GM12873 (cell line): Measurements from ENCODE around the gene ADD1.

ENCODE experiments used
- TF ChIP-seq, protein P1 (sequence below): IDR thresholded peaks from 2 replicates; pipeline ENCODE4 v1.5.1; 2012; ENCODE audit warnings: low read depth, mild to moderate bottlenecking, moderate library complexity, low read length, control low read depth; ENCODE audit not compliant: insufficient read depth; ENCODE audit errors: missing control alignments

The ADD1 gene

DNA sequence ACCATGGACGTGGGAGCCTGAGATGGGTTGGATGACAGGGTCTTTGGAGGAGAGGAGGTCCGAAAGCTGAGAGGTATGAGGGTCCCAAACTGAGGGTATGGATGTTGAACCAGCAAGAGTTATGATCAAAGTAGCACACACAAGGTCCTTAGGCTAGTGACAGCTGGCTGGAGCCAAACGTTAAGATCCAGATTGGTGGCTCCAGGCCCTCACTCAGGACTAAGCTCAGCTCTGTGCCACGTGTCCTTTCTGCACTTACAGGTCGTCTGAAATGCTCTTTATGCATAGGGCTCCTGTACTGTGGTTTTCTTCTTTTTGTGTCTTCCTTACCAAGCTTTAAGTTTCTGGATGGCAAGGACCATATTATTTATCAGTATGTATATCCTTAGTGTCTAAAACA lies 35.4 kb downstream of the ADD1 start:
- TF ChIP-seq, protein P1, sequence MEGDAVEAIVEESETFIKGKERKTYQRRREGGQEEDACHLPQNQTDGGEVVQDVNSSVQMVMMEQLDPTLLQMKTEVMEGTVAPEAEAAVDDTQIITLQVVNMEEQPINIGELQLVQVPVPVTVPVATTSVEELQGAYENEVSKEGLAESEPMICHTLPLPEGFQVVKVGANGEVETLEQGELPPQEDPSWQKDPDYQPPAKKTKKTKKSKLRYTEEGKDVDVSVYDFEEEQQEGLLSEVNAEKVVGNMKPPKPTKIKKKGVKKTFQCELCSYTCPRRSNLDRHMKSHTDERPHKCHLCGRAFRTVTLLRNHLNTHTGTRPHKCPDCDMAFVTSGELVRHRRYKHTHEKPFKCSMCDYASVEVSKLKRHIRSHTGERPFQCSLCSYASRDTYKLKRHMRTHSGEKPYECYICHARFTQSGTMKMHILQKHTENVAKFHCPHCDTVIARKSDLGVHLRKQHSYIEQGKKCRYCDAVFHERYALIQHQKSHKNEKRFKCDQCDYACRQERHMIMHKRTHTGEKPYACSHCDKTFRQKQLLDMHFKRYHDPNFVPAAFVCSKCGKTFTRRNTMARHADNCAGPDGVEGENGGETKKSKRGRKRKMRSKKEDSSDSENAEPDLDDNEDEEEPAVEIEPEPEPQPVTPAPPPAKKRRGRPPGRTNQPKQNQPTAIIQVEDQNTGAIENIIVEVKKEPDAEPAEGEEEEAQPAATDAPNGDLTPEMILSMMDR = no peak

DNA sequence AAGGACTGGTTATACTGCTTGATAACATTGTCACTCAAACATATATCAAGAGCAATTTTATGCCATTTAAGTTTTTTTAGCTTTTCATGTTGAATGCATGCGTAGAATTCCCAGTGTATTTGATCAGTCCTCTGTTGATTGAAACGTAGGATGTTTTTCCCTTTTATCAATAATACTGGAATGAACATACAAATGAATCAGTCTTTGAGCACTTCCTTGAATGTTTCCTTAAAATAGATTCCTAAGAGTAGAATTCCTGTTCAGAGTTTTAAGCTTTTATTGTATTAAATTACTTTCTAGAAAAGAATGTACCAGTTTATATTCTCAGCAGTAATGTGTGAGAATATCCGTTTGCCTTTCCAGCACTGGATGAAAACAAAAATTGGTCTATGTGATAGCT lies 37.8 kb downstream of the ADD1 start:
- TF ChIP-seq, protein P1 = no peak

DNA sequence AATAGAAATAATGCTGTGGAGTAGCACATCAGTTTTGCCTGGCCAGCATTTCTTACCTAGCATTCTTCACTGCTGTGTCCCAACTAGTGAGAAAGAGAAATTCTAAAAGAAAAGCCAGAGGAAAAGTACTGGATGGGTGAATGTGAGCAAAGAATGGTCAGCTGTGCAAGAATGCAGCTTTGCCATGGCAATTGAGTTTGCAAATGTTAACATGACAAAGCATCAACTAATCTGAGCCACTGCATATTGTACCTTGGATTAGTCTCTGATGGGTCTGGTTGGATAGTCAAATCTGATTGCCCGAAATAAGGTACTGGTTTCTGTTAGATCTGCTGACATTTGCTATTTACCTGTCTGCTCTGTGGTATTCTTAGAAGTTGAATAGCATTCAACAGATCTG lies 38.7 kb downstream of the ADD1 start:
- TF ChIP-seq, protein P1 = no peak

DNA sequence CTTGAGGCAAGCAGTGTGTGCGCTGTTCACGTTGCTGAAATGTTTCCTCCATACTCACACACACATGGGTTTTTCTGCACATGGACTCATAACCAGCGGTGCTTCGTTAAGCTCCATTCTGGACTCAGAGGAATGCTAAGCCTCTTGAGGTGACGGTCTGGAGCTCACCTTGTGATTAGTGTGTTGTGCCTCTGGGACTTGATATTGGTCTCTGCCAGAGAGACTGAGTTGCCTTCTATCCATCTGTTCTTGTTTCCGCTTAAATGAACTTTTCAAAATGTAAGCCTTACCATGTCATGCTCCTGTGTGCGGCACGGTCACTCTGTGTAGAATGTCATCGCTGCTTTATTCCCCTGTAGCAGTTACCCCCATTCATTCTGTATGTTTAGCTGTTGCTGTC lies 42.5 kb downstream of the ADD1 start:
- TF ChIP-seq, protein P1 = no peak

DNA sequence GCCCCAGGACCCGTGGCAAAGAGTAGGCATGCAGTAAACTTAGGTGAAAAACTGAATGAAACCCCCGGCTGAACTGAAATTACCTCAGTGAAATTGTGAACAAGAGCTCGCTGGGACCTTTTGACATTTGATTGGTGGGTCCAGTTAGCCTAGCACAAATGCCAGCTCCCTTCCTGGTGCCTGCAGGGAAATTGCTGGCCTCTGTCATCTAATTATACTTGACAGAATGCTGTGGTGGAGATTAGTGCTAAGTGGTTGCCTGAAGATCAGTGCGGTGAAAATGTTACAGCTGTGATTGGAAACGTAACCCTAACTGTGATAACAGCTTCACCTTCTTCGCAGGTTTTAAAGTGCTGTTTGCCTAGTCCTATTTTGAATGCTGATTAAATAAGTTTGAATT lies 43.0 kb downstream of the ADD1 start:
- TF ChIP-seq, protein P1 = no peak

DNA sequence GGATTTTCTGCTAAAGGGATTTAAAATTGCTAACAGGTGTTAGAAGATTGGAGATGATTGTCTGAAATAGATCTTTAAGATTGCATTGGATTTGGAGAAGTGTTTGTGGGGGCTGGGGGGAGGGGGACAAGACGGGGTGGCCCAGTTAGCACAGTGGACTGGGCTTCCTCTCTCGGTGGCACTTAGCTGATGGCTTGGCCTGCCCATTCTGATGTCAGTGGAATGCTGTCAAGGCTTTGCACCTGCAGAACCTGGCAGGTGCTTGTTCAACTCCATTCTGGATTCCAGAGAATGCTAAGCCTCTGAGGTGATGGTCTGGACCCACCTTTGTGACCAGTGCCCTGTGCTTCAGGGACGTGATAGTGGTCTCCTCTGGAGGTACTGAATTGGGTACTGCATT lies 43.7 kb downstream of the ADD1 start:
- TF ChIP-seq, protein P1 = no peak

DNA sequence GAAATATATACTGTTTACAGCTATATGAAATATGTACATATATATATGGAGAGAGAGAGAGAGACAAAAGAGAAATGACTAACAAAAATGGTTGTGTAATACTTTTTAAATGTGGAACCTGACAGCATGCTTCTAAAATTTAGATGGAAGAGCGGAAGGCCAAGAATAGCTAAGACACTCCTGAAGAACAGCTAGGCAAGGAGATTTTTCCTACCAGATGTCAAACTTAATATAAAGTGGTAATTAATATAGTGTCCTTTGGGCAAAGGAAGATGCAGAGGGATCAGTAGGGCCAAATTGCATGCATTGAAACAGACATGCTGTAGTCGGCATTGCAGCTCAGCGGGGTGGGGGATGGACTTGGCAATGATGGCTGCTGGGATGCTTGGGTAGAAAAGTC lies 45.2 kb downstream of the ADD1 start:
- TF ChIP-seq, protein P1 = no peak
